Epithelial cell of proximal tubule (primary cell): ENCODE measurements around the gene ITIH6. TPM values are rescaled to one million over a fixed set of nuclear protein-coding genes. Genes with fewer than 3 reads are reported as not detected.

Experiments
- DNase-seq: peaks from one replicate; pipeline ENCODE4 v3.0.0-alpha.2; 2011; ENCODE audit warnings: low read depth
- H3K4me3 ChIP-seq: 2 replicates; pipeline ENCODE4 v1.5.1; 2011; ENCODE audit warnings: low read depth, mild to moderate bottlenecking, low read length
- total RNA-seq: library from RNA; depleted of rRNA; stranded (reverse); fragments of >200 nt; gene quantifications from 2 replicates; pipeline ENCODE4 v1.2.3, GENCODE V29; 2015
- TF ChIP-seq, protein P1 (sequence below): conservative IDR thresholded peaks from 2 replicates; pipeline ENCODE4 v1.5.1; 2012; ENCODE audit warnings: low read depth, mild to moderate bottlenecking, low read length

The ITIH6 gene
- total RNA-seq, 1 donor from 2014 or later: not detected

DNA sequence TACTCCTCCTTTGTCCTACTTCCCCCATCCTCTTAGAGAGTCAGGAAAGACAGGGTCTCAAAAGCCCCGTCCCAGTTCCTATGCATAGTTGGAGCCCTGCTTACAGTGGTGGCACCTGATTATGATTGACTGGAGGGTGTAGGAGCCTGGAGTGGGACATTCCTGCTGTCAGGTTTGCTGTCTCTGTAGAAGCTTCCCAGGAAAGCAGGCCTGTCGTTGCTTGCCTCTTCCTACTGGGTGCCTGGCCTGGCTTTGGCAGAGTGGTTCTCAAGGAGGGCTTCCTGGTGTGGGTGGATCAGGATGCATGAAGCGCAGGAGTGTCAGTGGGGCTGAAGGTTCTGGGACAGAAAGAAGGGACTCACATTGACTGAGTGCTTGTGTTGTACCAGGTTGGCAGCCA, 14.3 kb upstream of the ITIH6 start:
- DNase-seq: no peak
- TF ChIP-seq, protein P1, sequence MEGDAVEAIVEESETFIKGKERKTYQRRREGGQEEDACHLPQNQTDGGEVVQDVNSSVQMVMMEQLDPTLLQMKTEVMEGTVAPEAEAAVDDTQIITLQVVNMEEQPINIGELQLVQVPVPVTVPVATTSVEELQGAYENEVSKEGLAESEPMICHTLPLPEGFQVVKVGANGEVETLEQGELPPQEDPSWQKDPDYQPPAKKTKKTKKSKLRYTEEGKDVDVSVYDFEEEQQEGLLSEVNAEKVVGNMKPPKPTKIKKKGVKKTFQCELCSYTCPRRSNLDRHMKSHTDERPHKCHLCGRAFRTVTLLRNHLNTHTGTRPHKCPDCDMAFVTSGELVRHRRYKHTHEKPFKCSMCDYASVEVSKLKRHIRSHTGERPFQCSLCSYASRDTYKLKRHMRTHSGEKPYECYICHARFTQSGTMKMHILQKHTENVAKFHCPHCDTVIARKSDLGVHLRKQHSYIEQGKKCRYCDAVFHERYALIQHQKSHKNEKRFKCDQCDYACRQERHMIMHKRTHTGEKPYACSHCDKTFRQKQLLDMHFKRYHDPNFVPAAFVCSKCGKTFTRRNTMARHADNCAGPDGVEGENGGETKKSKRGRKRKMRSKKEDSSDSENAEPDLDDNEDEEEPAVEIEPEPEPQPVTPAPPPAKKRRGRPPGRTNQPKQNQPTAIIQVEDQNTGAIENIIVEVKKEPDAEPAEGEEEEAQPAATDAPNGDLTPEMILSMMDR: no peak
- no peak overlapping the region for H3K4me3 ChIP-seq

DNA sequence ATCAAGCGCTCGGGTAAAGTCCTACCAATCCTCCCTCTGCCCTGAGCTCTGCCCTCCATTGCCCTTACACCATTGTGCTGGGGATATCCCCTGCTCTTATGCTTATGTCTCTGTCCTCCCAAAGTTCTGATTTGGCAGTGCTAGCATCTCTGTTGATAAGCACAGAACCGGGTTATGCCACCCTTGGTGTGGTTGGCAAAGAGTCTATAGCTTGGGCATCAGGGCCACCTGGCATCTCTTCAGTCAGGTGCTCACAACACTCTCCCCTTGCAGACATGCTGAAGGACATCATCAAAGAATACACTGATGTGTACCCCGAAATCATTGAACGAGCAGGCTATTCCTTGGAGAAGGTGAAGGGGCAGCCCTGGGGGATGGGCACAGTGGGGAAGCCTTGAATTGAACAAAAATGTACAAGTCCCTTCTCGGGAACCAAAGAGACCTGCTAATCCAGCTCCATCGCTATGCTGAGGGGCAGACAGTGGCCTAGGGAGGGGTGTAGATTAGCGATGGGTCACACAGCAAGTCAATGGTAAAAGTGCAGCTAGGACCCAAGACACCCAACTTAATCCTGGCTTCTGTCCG, 13.3 kb upstream of the ITIH6 start:
- no peak for DNase-seq
- H3K4me3 ChIP-seq: no peak overlapping the region
- TF ChIP-seq, protein P1: no peak

DNA sequence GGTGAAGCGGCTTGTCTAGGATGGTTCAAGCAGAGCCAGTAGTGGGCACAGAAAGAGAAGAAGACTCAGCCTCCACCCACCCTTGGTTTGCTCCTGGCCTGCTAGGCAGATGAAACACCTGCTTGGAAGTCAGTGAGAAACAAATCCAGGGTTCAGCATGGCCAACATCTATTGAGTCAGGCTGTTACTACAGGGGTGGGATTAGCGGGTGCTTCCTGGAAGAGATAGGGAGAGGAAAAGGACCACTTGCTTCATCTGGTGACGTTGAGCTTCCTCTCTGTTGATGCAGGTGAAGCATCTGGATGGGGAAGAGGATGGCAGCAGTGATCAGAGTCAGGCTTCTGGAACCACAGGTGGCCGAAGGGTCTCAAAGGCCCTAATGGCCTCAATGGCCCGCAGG, 12.5 kb upstream of the ITIH6 start:
- no peak for DNase-seq
- H3K4me3 ChIP-seq: no peak overlapping the region

DNA sequence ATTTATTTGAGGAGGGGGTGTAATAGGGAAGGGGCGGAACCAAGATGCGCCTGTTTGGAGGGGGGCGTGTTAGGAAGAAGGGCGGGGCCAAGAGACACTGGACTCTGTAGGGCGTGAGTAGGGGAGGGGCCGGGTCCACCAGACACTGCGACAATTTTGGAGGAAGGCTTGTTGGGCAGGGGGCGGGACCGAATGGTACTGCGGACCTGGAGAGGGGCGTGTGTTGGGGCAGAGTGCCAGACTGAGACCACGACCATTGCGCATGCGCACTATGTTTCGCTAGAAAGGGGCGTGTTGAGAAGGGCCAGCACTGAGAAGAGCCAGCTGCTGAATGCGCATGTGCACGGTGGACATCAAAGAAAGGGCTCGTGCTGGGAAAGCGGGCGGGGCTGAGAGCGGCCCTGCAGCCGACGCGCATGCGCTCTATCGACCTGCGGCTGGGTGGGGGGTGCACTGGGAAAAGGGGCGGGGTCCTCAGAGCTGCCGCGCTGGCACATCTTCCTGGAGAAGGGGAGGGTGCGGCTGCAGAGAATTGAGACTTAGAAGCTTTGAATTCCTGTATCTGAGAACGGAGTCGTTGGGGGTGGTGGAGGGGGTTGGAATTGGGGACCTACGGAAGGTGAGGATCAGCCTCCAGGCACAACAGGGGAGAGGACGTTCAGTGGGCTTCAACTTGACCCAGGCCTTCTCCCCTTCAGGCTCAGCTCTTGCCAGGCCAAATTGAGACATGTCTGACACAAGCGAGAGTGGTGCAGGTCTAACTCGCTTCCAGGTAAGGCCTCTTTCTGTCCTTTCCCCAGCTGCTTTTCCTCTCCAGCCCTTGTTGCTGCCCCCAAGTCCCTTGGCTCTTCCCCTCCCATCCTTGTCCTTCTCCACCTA, 10.8 kb upstream of the ITIH6 start:
- TF ChIP-seq, protein P1: no peak
- peak overlapping the region; percentile 84 for H3K4me3 ChIP-seq
- peak; percentile 43 for DNase-seq

More for the DNA sequence above, 12.5 kb upstream of the ITIH6 start:
- TF ChIP-seq, protein P1: no peak

DNA sequence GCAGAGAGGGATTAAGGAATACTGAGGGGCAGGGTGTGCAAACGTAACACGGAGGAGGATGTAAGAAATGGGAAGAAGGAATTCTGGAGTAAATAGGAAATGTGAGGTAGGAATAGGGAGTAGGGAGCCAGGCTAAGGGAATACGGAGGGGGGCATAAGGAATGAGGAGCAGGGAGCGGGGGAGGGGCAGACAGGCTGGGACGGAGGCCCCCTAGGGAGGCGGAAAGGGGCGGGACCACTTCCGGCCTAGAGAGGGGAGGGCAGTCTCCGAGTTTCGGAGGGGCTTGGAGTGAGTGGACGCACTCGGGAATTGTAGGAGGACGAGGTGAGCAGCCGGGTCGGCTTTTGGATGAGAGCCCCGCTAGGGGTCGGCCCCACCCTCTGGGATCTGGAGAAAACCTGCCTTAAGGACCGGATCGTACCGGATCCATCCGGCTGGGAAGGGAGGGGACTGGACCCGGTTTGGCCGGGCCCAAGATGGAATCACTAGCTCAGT, 10.1 kb upstream of the ITIH6 start:
- peak; percentile 0 for DNase-seq
- TF ChIP-seq, protein P1: no peak
- peak overlapping the region; percentile 84 for H3K4me3 ChIP-seq

DNA sequence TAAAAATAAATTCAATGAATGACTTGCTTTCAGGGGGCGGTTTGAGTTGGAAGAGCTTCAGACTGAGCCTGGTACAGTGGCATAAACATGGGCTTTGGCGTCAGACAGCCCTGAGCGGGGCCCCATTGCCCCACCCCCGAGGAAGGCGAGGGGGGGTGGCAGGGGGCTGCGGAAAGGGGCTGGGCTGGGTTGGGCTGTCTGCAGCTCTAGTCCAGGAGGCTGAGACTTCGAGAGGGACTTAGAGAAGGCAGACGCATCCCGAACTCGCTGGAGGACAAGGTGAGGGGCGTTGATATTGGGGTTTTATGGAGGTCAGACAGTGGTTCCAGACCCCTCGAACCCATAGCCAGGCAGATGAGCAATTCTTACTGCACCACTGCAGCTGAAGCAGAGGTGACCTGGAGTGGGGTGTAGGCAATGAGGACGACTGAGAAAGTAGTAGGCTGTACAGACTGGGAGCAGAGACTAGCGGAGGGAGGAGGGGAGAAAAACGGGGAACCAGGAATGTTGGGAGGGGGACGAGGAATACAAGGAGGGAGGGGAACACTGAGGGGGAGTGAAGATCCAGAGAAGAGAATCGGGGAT, 9.6 kb upstream of the ITIH6 start, which contains the start of gene MAGED2:
TSS of gene MAGED2 (plus strand) at position 222 of the 585 bp plus-strand sequence. CDS start 1,587 bp downstream, outside the sequence.
- DNase-seq: no peak
- TF ChIP-seq, protein P1: no peak
- H3K4me3 ChIP-seq: peak within 1 kb of the TSS; percentile 84
